ENCODE measurements around the gene JAZF1.

JAZF1 gene

DNA sequence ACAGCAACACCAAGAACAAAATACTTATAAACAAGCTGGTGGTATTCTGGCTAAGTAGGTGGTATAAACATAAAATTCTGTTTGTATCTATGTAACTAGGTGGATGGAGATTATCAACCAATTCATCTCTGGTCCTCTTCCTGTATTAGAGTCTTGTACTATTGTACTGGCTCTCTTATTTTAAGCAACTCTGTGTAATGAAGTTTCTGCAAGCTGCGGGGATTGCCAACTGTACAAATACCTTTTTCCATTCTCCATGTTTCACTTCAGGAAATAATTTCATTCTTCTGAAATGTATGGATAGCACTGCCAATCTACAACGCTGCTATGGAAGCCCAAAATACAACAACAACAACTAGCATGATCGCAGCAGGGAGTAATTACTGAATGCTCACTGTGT, 44.8 kb downstream of the JAZF1 start:
- Histone ChIP-seq H3K79me2 (ENCODE audit: insufficient read depth, low read depth) (no peaks in the 10 kb centered on the region), H3K27me3 (ENCODE audit: insufficient read depth, low read depth) (no peaks in the 10 kb centered on the region), H4K20me1 (ENCODE audit: insufficient read depth) (no peaks in the 10 kb centered on the region), H3K27ac (no peak overlapping the region), H3K4me2 (no peak overlapping the region), H3K9ac (no peak overlapping the region), H2AFZ (ENCODE audit: low read depth) (no peak overlapping the region), H3K4me3 (IDR thresholded peaks at IDR 0.05; ENCODE audit: insufficient read depth, low read depth, low read length) (no peak overlapping the region), H3K4me1 (ENCODE audit: low read depth, poor library complexity, severe bottlenecking) (no peaks in the 10 kb centered on the region), H3K36me3 (ENCODE audit: insufficient read depth) (no peaks in the 10 kb centered on the region)
- TF ChIP-seq CTCF (conservative IDR thresholded peaks at IDR 0.05; ENCODE audit: low read depth, low read length) = no peak

- H3K27me3 ChIP-seq (ENCODE audit: insufficient read depth, low read depth) = no peaks in the 10 kb centered on the region
- TF ChIP-seq CTCF (conservative IDR thresholded peaks at IDR 0.05; ENCODE audit: low read depth, low read length) = no peak
- H3K27ac ChIP-seq = no peak overlapping the region
- no peaks in the 10 kb centered on the region for H3K79me2 ChIP-seq (ENCODE audit: insufficient read depth, low read depth)
- no peaks in the 10 kb centered on the region for H4K20me1 ChIP-seq (ENCODE audit: insufficient read depth)
- H2AFZ ChIP-seq (ENCODE audit: low read depth) = no peak overlapping the region
- H3K36me3 ChIP-seq (ENCODE audit: insufficient read depth) = no peaks in the 10 kb centered on the region
- no peak overlapping the region for H3K4me3 ChIP-seq (IDR thresholded peaks at IDR 0.05; ENCODE audit: insufficient read depth, low read depth, low read length)
- H3K4me1 ChIP-seq (ENCODE audit: low read depth, poor library complexity, severe bottlenecking) = no peaks in the 10 kb centered on the region
- no peak overlapping the region for H3K4me2 ChIP-seq
- no peak overlapping the region for H3K9ac ChIP-seq
These were observed 45.3 kb downstream of the JAZF1 start for GRCh38 chr7:28135315-28135714.

GRCh38 chr7:28133872-28134271, 46.7 kb downstream of the JAZF1 start:
- no peak overlapping the region for H3K9ac ChIP-seq
- no peak overlapping the region for H3K4me3 ChIP-seq (IDR thresholded peaks at IDR 0.05; ENCODE audit: insufficient read depth, low read depth, low read length)
- no peak overlapping the region for H3K4me2 ChIP-seq
- no peak overlapping the region for H2AFZ ChIP-seq (ENCODE audit: low read depth)
- no peaks in the 10 kb centered on the region for H3K27me3 ChIP-seq (ENCODE audit: insufficient read depth, low read depth)
- peaks cover 14% of the 10 kb centered on the region for H3K4me1 ChIP-seq (ENCODE audit: low read depth, poor library complexity, severe bottlenecking)
- no peak overlapping the region for H3K27ac ChIP-seq
- 0 out of 2 replicates have a peak, but pooled peaks cover 4% of the 10 kb centered on the region for H3K79me2 ChIP-seq (ENCODE audit: insufficient read depth, low read depth)
- no peak for TF ChIP-seq CTCF (conservative IDR thresholded peaks at IDR 0.05; ENCODE audit: low read depth, low read length)
- H4K20me1 ChIP-seq (ENCODE audit: insufficient read depth) = no peaks in the 10 kb centered on the region
- H3K36me3 ChIP-seq (ENCODE audit: insufficient read depth) = no peaks in the 10 kb centered on the region

GRCh38 chr7:28132959-28133870, 47.4 kb downstream of the JAZF1 start:
- Histone ChIP-seq H2AFZ (ENCODE audit: low read depth) (no peak overlapping the region), H3K27ac (no peak overlapping the region), H3K4me2 (no peak overlapping the region), H3K27me3 (ENCODE audit: insufficient read depth, low read depth) (no peaks in the 10 kb centered on the region), H3K9ac (no peak overlapping the region), H3K79me2 (ENCODE audit: insufficient read depth, low read depth) (0 out of 2 replicates have a peak, but pooled peaks cover 4% of the 10 kb centered on the region), H4K20me1 (ENCODE audit: insufficient read depth) (peaks cover 3% of the 10 kb centered on the region; the same call in 1 of the 2 replicates), H3K36me3 (ENCODE audit: insufficient read depth) (no peaks in the 10 kb centered on the region), H3K4me1 (ENCODE audit: low read depth, poor library complexity, severe bottlenecking) (peaks cover 20% of the 10 kb centered on the region), H3K4me3 (IDR thresholded peaks at IDR 0.05; ENCODE audit: insufficient read depth, low read depth, low read length) (no peak overlapping the region)
- TF ChIP-seq CTCF (conservative IDR thresholded peaks at IDR 0.05; ENCODE audit: low read depth, low read length) = no peak
